ENCODE data around the gene THAP9.
"Not testable (repeated sequence)": the region's sequence is repeated elsewhere in the genome, so short reads cannot be mapped to it uniquely, and the experiment has no call there.

Gene THAP9

GRCh38 chr4:82900411-82901182 is at the start of gene THAP9:
TSS of gene THAP9 (plus strand) at chr4:82900735. CDS start at chr4:82900803, 68 bp downstream.
- no peak within 1 kb of the TSS for H3K27ac Mint-ChIP-seq (ENCODE audit: low read depth)
- DNase-seq (ENCODE audit: low spot score in 2 of 2) (peak; percentile 91 to 97), ATAC-seq (replicated peaks; ENCODE audit: extremely low read depth, poor library complexity, severe bottlenecking) (peak; percentile 90)
- peaks cover 12% of the 10 kb centered on the region for H3K4me1 Mint-ChIP-seq
- H3K27me3 Mint-ChIP-seq: no peaks in the 10 kb centered on the region
- H3K9me3 Mint-ChIP-seq: no peaks in the 10 kb centered on the region
- no peak within 1 kb of the TSS for H3K4me3 Mint-ChIP-seq
- H3K36me3 Mint-ChIP-seq (ENCODE audit: insufficient read depth): peaks cover 14% of the 10 kb centered on the region

GRCh38 chr4:82851318-82851717 is 49.2 kb upstream of the THAP9 start:
- Mint-ChIP-seq H3K27ac (ENCODE audit: low read depth) (no peak overlapping the region), H3K4me3 (no peak overlapping the region), H3K9me3 (no peaks in the 10 kb centered on the region), H3K27me3 (no peaks in the 10 kb centered on the region), H3K36me3 (ENCODE audit: insufficient read depth) (peaks cover 70% of the 10 kb centered on the region), H3K4me1 (peaks cover 4% of the 10 kb centered on the region)
- no peak for DNase-seq (ENCODE audit: low spot score in 2 of 2)
- ATAC-seq (replicated peaks; ENCODE audit: extremely low read depth, poor library complexity, severe bottlenecking): no peak

GRCh38 chr4:82851885-82852750 is 48.4 kb upstream of the THAP9 start:
- ATAC-seq (replicated peaks; ENCODE audit: extremely low read depth, poor library complexity, severe bottlenecking) (no peak), DNase-seq (ENCODE audit: low spot score in 2 of 2) (no peak)
- H3K4me3 Mint-ChIP-seq: no peak overlapping the region
- peaks cover 67% of the 10 kb centered on the region for H3K36me3 Mint-ChIP-seq (ENCODE audit: insufficient read depth)
- peaks cover 4% of the 10 kb centered on the region for H3K4me1 Mint-ChIP-seq
- peak overlapping the region; percentile 74 for H3K27ac Mint-ChIP-seq (ENCODE audit: low read depth)
- no peaks in the 10 kb centered on the region for H3K9me3 Mint-ChIP-seq
- no peaks in the 10 kb centered on the region for H3K27me3 Mint-ChIP-seq

- Mint-ChIP-seq H3K27ac (ENCODE audit: low read depth) (no peak overlapping the region), H3K36me3 (ENCODE audit: insufficient read depth) (peaks cover 65% of the 10 kb centered on the region), H3K4me3 (no peak overlapping the region), H3K4me1 (peaks cover 4% of the 10 kb centered on the region), H3K9me3 (no peaks in the 10 kb centered on the region), H3K27me3 (no peaks in the 10 kb centered on the region)
- DNase-seq (ENCODE audit: low spot score in 2 of 2) (no peak), ATAC-seq (replicated peaks; ENCODE audit: extremely low read depth, poor library complexity, severe bottlenecking) (no peak)
Observed at GRCh38 chr4:82852751-82853285, 47.7 kb upstream of the THAP9 start.

GRCh38 chr4:82860487-82860886 is 40.0 kb upstream of the THAP9 start:
- not testable (repeated sequence) for H3K9me3 Mint-ChIP-seq
- H3K36me3 Mint-ChIP-seq (ENCODE audit: insufficient read depth): peaks cover 53% of the 10 kb centered on the region

GRCh38 chr4:82861529-82861928 is 39.0 kb upstream of the THAP9 start:
- peak overlapping the region; percentile 68 for H3K27ac Mint-ChIP-seq (ENCODE audit: low read depth)
- no peak overlapping the region for H3K4me3 Mint-ChIP-seq
- ATAC-seq (replicated peaks; ENCODE audit: extremely low read depth, poor library complexity, severe bottlenecking) (no peak), DNase-seq (ENCODE audit: low spot score in 2 of 2) (no peak)
- no peaks in the 10 kb centered on the region for H3K27me3 Mint-ChIP-seq
- no peaks in the 10 kb centered on the region for H3K9me3 Mint-ChIP-seq
- peaks cover 22% of the 10 kb centered on the region for H3K4me1 Mint-ChIP-seq
- peaks cover 54% of the 10 kb centered on the region for H3K36me3 Mint-ChIP-seq (ENCODE audit: insufficient read depth)

More at GRCh38 chr4:82860487-82860886, 40.0 kb upstream of the THAP9 start:
- not testable (repeated sequence) for H3K4me3 Mint-ChIP-seq; DNase-seq (ENCODE audit: low spot score in 2 of 2); H3K27ac Mint-ChIP-seq (ENCODE audit: low read depth); ATAC-seq (replicated peaks; ENCODE audit: extremely low read depth, poor library complexity, severe bottlenecking); H3K27me3 Mint-ChIP-seq
- peaks cover 14% of the 10 kb centered on the region for H3K4me1 Mint-ChIP-seq

GRCh38 chr4:82864336-82864979 is 36.1 kb upstream of the THAP9 start:
- no peaks in the 10 kb centered on the region for H3K9me3 Mint-ChIP-seq
- no peak for ATAC-seq (replicated peaks; ENCODE audit: extremely low read depth, poor library complexity, severe bottlenecking)
- no peak overlapping the region for H3K4me3 Mint-ChIP-seq
- H3K27ac Mint-ChIP-seq (ENCODE audit: low read depth): peak overlapping the region; percentile 9
- no peak for DNase-seq (ENCODE audit: low spot score in 2 of 2)
- peaks cover 66% of the 10 kb centered on the region for H3K36me3 Mint-ChIP-seq (ENCODE audit: insufficient read depth)
- no peaks in the 10 kb centered on the region for H3K27me3 Mint-ChIP-seq
- H3K4me1 Mint-ChIP-seq: peaks cover 22% of the 10 kb centered on the region

- Mint-ChIP-seq H3K36me3 (ENCODE audit: insufficient read depth) (peaks cover 72% of the 10 kb centered on the region), H3K27ac (ENCODE audit: low read depth) (peak overlapping the region; percentile 52), H3K27me3 (no peaks in the 10 kb centered on the region), H3K4me1 (peaks cover 22% of the 10 kb centered on the region), H3K4me3 (no peak overlapping the region), H3K9me3 (no peaks in the 10 kb centered on the region)
- DNase-seq (ENCODE audit: low spot score in 2 of 2): no peak
- ATAC-seq (replicated peaks; ENCODE audit: extremely low read depth, poor library complexity, severe bottlenecking): no peak
Observed at GRCh38 chr4:82865592-82865991, 34.9 kb upstream of the THAP9 start.

- Mint-ChIP-seq H3K4me3 (peak overlapping the region; percentile 40), H3K36me3 (ENCODE audit: insufficient read depth) (peaks cover 74% of the 10 kb centered on the region), H3K27ac (ENCODE audit: low read depth) (peak overlapping the region; percentile 52), H3K4me1 (peaks cover 22% of the 10 kb centered on the region)
- ATAC-seq (replicated peaks; ENCODE audit: extremely low read depth, poor library complexity, severe bottlenecking); H3K9me3 Mint-ChIP-seq; H3K27me3 Mint-ChIP-seq; DNase-seq (ENCODE audit: low spot score in 2 of 2): not testable (repeated sequence)
Observed at GRCh38 chr4:82866033-82866432, 34.5 kb upstream of the THAP9 start.

GRCh38 chr4:82866706-82867385 is 33.7 kb upstream of the THAP9 start:
- no peak overlapping the region for H3K4me3 Mint-ChIP-seq
- ATAC-seq (replicated peaks; ENCODE audit: extremely low read depth, poor library complexity, severe bottlenecking): no peak

GRCh38 chr4:82868572-82868971 is 32.0 kb upstream of the THAP9 start:
- ATAC-seq (replicated peaks; ENCODE audit: extremely low read depth, poor library complexity, severe bottlenecking) (no peak), DNase-seq (ENCODE audit: low spot score in 2 of 2) (no peak)
- peaks cover 17% of the 10 kb centered on the region for H3K4me1 Mint-ChIP-seq
- H3K27ac Mint-ChIP-seq (ENCODE audit: low read depth): no peak overlapping the region
- peaks cover 75% of the 10 kb centered on the region for H3K36me3 Mint-ChIP-seq (ENCODE audit: insufficient read depth)
- no peaks in the 10 kb centered on the region for H3K9me3 Mint-ChIP-seq
- no peaks in the 10 kb centered on the region for H3K27me3 Mint-ChIP-seq
- H3K4me3 Mint-ChIP-seq: no peak overlapping the region

More at GRCh38 chr4:82866706-82867385, 33.7 kb upstream of the THAP9 start:
- H3K4me1 Mint-ChIP-seq: peaks cover 17% of the 10 kb centered on the region
- H3K36me3 Mint-ChIP-seq (ENCODE audit: insufficient read depth): peaks cover 74% of the 10 kb centered on the region
- H3K27ac Mint-ChIP-seq (ENCODE audit: low read depth): no peak overlapping the region
- no peaks in the 10 kb centered on the region for H3K27me3 Mint-ChIP-seq
- DNase-seq (ENCODE audit: low spot score in 2 of 2): no peak
- H3K9me3 Mint-ChIP-seq: no peaks in the 10 kb centered on the region

GRCh38 chr4:82885410-82885809 is 15.1 kb upstream of the THAP9 start:
- ATAC-seq (replicated peaks; ENCODE audit: extremely low read depth, poor library complexity, severe bottlenecking): no peak
- Mint-ChIP-seq H3K4me1 (peaks cover 53% of the 10 kb centered on the region), H3K9me3 (no peaks in the 10 kb centered on the region), H3K36me3 (ENCODE audit: insufficient read depth) (peaks cover 36% of the 10 kb centered on the region), H3K4me3 (no peak overlapping the region), H3K27ac (ENCODE audit: low read depth) (peak overlapping the region; percentile 4), H3K27me3 (no peaks in the 10 kb centered on the region)
- no peak for DNase-seq (ENCODE audit: low spot score in 2 of 2)

All from central memory CD8-positive, alpha-beta T cell (primary cell).